Mesenchymal stem cell (in vitro differentiated cells and primary cell): ENCODE results near the gene NOM1.
"Not testable (repeated sequence)": the region's sequence is repeated elsewhere in the genome, so short reads cannot be mapped to it uniquely, and the experiment has no call there.

Experiments used
- DNase-seq: peaks from one replicate; pipeline ENCODE4 v3.0.0-alpha.2; 2013
- H2AFZ ChIP-seq: one replicate; pipeline ENCODE4 v1.6.1; 2013; ENCODE audit warnings: low read depth, mild to moderate bottlenecking, control low read depth, inconsistent platforms, low read length, moderate library complexity
- H2AK5ac ChIP-seq: 2 replicates; pipeline ENCODE4 v1.6.1; 2013; ENCODE audit warnings: low read length, moderate library complexity, mild to moderate bottlenecking, inconsistent platforms; ENCODE audit not compliant: severe bottlenecking
- H2BK120ac ChIP-seq: one replicate; pipeline ENCODE4 v1.6.1; 2013; ENCODE audit warnings: low read depth, mild to moderate bottlenecking, inconsistent platforms, low read length, moderate library complexity
- H2BK12ac ChIP-seq, 2 experiments: one replicate each; pipeline ENCODE4 v1.6.1; 2013; ENCODE audit warnings: inconsistent platforms in 2 of 2, low read length in 2 of 2, mild to moderate bottlenecking in 2 of 2, moderate library complexity in 2 of 2, control low read depth in 1 of 2
- H2BK15ac ChIP-seq: one replicate; pipeline ENCODE4 v1.6.1; 2013; ENCODE audit warnings: mild to moderate bottlenecking, low read depth, inconsistent platforms; ENCODE audit not compliant: poor library complexity, severe bottlenecking
- H2BK5ac ChIP-seq: 2 replicates; pipeline ENCODE4 v1.6.1; 2013; ENCODE audit warnings: low read depth, mild to moderate bottlenecking, low read length, control low read depth, inconsistent platforms; ENCODE audit not compliant: poor library complexity, severe bottlenecking
- H3K14ac ChIP-seq, 2 experiments: one replicate each; pipeline ENCODE4 v1.6.1; 2013; ENCODE audit warnings: inconsistent platforms in 2 of 2, low read length in 2 of 2, control low read depth in 1 of 2, mild to moderate bottlenecking in 1 of 2, moderate library complexity in 1 of 2
- H3K18ac ChIP-seq, 2 experiments: one replicate each; pipeline ENCODE4 v1.6.1; 2013; ENCODE audit warnings: inconsistent platforms in 2 of 2, low read length in 2 of 2, control low read depth in 1 of 2, low read depth in 1 of 2, mild to moderate bottlenecking in 1 of 2
- H3K23ac ChIP-seq, 2 experiments: one replicate each; pipeline ENCODE4 v1.6.1; 2013; ENCODE audit warnings: inconsistent platforms in 2 of 2, low read length in 2 of 2, mild to moderate bottlenecking in 2 of 2, moderate library complexity in 2 of 2, control low read depth in 1 of 2
- H3K27ac ChIP-seq: 2 replicates; pipeline ENCODE4 v1.5.1; 2013; ENCODE audit warnings: mild to moderate bottlenecking, moderate library complexity, low read length, control low read depth, inconsistent platforms; ENCODE audit not compliant: poor library complexity, severe bottlenecking
- H3K27me3 ChIP-seq, 2 experiments: 2 replicates each; pipeline versions ENCODE4 v1.6.1 to v1.7.0; 2013; ENCODE audit warnings: low read length in 2 of 2, mild to moderate bottlenecking in 2 of 2, moderate library complexity in 2 of 2, control low read depth in 1 of 2, inconsistent platforms in 1 of 2; ENCODE audit not compliant: control insufficient read depth in 1 of 2, insufficient read depth in 1 of 2
- H3K36me3 ChIP-seq, 2 experiments: 2 replicates each; pipeline versions ENCODE4 v1.6.1 to v1.7.0; 2013; ENCODE audit warnings: low read length in 2 of 2, control low read depth in 1 of 2, inconsistent platforms in 1 of 2, low read depth in 1 of 2, mild to moderate bottlenecking in 1 of 2; ENCODE audit not compliant: insufficient read depth in 2 of 2, control insufficient read depth in 1 of 2
- H3K4ac ChIP-seq, 2 experiments: one replicate each; pipeline ENCODE4 v1.6.1; 2013; ENCODE audit warnings: inconsistent platforms in 2 of 2, low read length in 2 of 2, mild to moderate bottlenecking in 2 of 2, moderate library complexity in 2 of 2, control low read depth in 1 of 2, low read depth in 1 of 2
- H3K4me1 ChIP-seq: 2 replicates; pipeline ENCODE4 v1.6.1; 2013; ENCODE audit warnings: low read depth, low read length, control low read depth; ENCODE audit not compliant: control insufficient read depth, insufficient read depth
- H3K4me2 ChIP-seq: 2 replicates; pipeline ENCODE4 v1.6.1; 2013; ENCODE audit warnings: low read length, mild to moderate bottlenecking, inconsistent platforms; ENCODE audit not compliant: poor library complexity, severe bottlenecking
- H3K4me3 ChIP-seq, 2 experiments: 2 replicates each; pipeline versions ENCODE4 v1.5.1 to v1.7.0; 2013; ENCODE audit warnings: low read length in 2 of 2, mild to moderate bottlenecking in 2 of 2, control low read depth in 1 of 2, low read depth in 1 of 2; ENCODE audit not compliant: insufficient read depth in 1 of 2
- H3K79me1 ChIP-seq: replicated peaks from 2 replicates; pipeline ENCODE4 v1.6.1; 2013; ENCODE audit warnings: mild to moderate bottlenecking, control low read depth, low read length, inconsistent platforms; ENCODE audit not compliant: poor library complexity, severe bottlenecking
- H3K9ac ChIP-seq: 2 replicates; pipeline ENCODE4 v1.7.0; 2013; ENCODE audit warnings: mild to moderate bottlenecking, low read length, moderate library complexity
- H3K9me3 ChIP-seq: 2 replicates; pipeline ENCODE4 v1.7.0; 2013; ENCODE audit warnings: mild to moderate bottlenecking, low read length; ENCODE audit not compliant: control insufficient read depth
- H4K8ac ChIP-seq: one replicate; pipeline ENCODE4 v1.6.1; 2013; ENCODE audit warnings: inconsistent platforms, mild to moderate bottlenecking, low read length, moderate library complexity
- H4K91ac ChIP-seq: one replicate; pipeline ENCODE4 v1.6.1; 2013; ENCODE audit warnings: mild to moderate bottlenecking, low read length, inconsistent platforms
- WGBS: methylation state at CpG from one replicate; pipeline ENCODE4 v1.1.7; 2013; ENCODE audit warnings: mixed read lengths; 5-methylcytosine and 5-hydroxymethylcytosine counted together

Gene NOM1

GRCh38 chr7:156920076-156920475 lies 29.4 kb upstream of the NOM1 start:
- Histone ChIP-seq H3K27ac (no peak overlapping the region), H2AK5ac (no peak overlapping the region), H2BK15ac (no peak overlapping the region), H3K4me2 (no peak overlapping the region), H3K27me3 (peaks cover 0 to 33% of the 10 kb centered on the region in 2 experiments), H3K4me1 (no peaks in the 10 kb centered on the region), H3K18ac (no peak overlapping the region), H3K36me3 (no peaks in the 10 kb centered on the region), H2BK12ac (no peak overlapping the region), H4K8ac (no peak overlapping the region), H3K9ac (no peak overlapping the region), H3K4ac (no peak overlapping the region), H2BK5ac (no peak overlapping the region), H3K14ac (no peak overlapping the region), H2BK120ac (no peak overlapping the region), H3K4me3 (no peak overlapping the region), H3K79me1 (no peaks in the 10 kb centered on the region), H2AFZ (no peak overlapping the region), H3K23ac (no peak overlapping the region), H4K91ac (no peak overlapping the region), H3K9me3 (no peaks in the 10 kb centered on the region)
- no peak for DNase-seq
- 83% methylated on average over 5 of the region's 5 CpGs for WGBS

GRCh38 chr7:156920487-156921373 lies 28.8 kb upstream of the NOM1 start:
- WGBS = 84% methylated on average over 16 of the region's 24 CpGs
- H3K4me3 ChIP-seq, H2BK5ac ChIP-seq, H3K9me3 ChIP-seq, H3K4ac ChIP-seq, H3K14ac ChIP-seq, H3K9ac ChIP-seq, H3K18ac ChIP-seq, H2BK12ac ChIP-seq, H3K27ac ChIP-seq, H2AK5ac ChIP-seq, H4K8ac ChIP-seq, H2AFZ ChIP-seq, H3K23ac ChIP-seq, H3K4me1 ChIP-seq, H2BK120ac ChIP-seq, H4K91ac ChIP-seq, H3K4me2 ChIP-seq, H2BK15ac ChIP-seq, H3K36me3 ChIP-seq, DNase-seq, H3K79me1 ChIP-seq: not testable (repeated sequence)
- peaks cover 0 to 33% of the 10 kb centered on the region in 2 experiments for H3K27me3 ChIP-seq

DNA sequence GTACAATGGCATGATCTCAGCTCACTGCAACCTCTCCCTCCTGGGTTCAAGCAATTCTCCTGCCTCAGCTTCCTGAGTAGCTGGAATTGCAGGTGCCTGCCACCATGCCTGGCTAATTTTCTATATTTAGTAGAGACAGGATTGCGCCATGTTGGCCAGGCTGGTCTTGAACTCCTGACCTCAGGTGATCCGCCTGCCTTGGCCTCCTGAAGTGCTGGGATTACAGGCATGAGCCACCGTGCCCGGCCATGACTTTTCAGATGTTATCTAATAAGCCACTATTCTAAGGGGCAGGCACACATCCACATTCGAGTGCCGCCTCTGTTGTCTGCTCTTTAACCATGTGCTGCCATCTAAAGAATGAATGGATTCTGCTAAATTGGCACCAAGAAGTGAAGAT lies 27.2 kb upstream of the NOM1 start:
- H3K9me3 ChIP-seq, H3K4me1 ChIP-seq, H3K9ac ChIP-seq, H3K36me3 ChIP-seq, H3K18ac ChIP-seq, H2BK120ac ChIP-seq, H2BK12ac ChIP-seq, H2BK15ac ChIP-seq, H4K91ac ChIP-seq, H3K4me2 ChIP-seq, H2BK5ac ChIP-seq, H3K4ac ChIP-seq, H3K4me3 ChIP-seq, DNase-seq, H2AK5ac ChIP-seq, H3K27ac ChIP-seq, H3K14ac ChIP-seq, H3K79me1 ChIP-seq, H3K23ac ChIP-seq, H2AFZ ChIP-seq, H4K8ac ChIP-seq: not testable (repeated sequence)
- WGBS = 87% methylated on average over 6 of the region's 6 CpGs
- H3K27me3 ChIP-seq = peaks cover 0 to 30% of the 10 kb centered on the region in 2 experiments

- H2BK5ac ChIP-seq, H3K9ac ChIP-seq, H3K18ac ChIP-seq, H4K8ac ChIP-seq, H3K4me1 ChIP-seq, H3K4ac ChIP-seq, DNase-seq, H2BK15ac ChIP-seq, H2AK5ac ChIP-seq, H3K79me1 ChIP-seq, H3K4me3 ChIP-seq, H3K36me3 ChIP-seq, H3K9me3 ChIP-seq, H3K14ac ChIP-seq, H2BK12ac ChIP-seq, H3K4me2 ChIP-seq, H2AFZ ChIP-seq, H2BK120ac ChIP-seq, H4K91ac ChIP-seq, H3K27ac ChIP-seq, H3K23ac ChIP-seq: not testable (repeated sequence)
- H3K27me3 ChIP-seq = peaks cover 12 to 26% of the 10 kb centered on the region in 2 experiments
- 88% methylated on average over 12 of the region's 12 CpGs for WGBS
Measured at GRCh38 chr7:156925821-156926220, 23.7 kb upstream of the NOM1 start.
